Testis (tissue), 3 donors: Measurements from ENCODE around the gene NARF. TPM values are rescaled to one million over a fixed set of nuclear protein-coding genes. Genes with fewer than 3 reads are reported as not detected.

ENCODE experiments used
- DNase-seq: peaks from one replicate; pipeline ENCODE4 v3.0.0-alpha.2; 2019
- H3K27ac ChIP-seq, 2 donors: fragments of 200-600 bp; sonication (generic); one replicate each; pipeline ENCODE4 v1.5.1; 2019
- H3K27me3 ChIP-seq: fragments of 200-600 bp; sonication (generic); one replicate; pipeline ENCODE4 v1.5.1; 2019
- H3K36me3 ChIP-seq: fragments of 200-600 bp; sonication (generic); one replicate; pipeline ENCODE4 v1.5.1; 2017; ENCODE audit warnings: low read depth; ENCODE audit errors: missing control alignments
- H3K4me1 ChIP-seq: fragments of 200-600 bp; sonication (generic); one replicate; pipeline ENCODE4 v1.5.1; 2019
- H3K4me3 ChIP-seq, 2 donors: fragments of 200-600 bp; sonication (generic); one replicate each; pipeline ENCODE4 v1.5.1; 2017 to 2019
- H3K9me3 ChIP-seq: fragments of 200-600 bp; sonication (generic); one replicate; pipeline ENCODE4 v1.5.1; 2017
- CTCF ChIP-seq, 3 experiments: fragments of 450-650 bp in 2 of 3; fragments of 200-600 bp in 1 of 3; sonication (generic) in 1 of 3; IDR thresholded peaks; one replicate each; pipeline ENCODE4 v1.5.1; 2016 to 2019; ENCODE audit warnings: antibody characterized with exemption in 3 of 3, mild to moderate bottlenecking in 2 of 3, moderate library complexity in 1 of 3
- POLR2A ChIP-seq: fragments of 450-650 bp; IDR thresholded peaks from one replicate; pipeline ENCODE4 v1.6.1; 2017; ENCODE audit warnings: antibody characterized with exemption, mild to moderate bottlenecking, moderate library complexity
- WGBS, 2 donors: methylation state at CpG; one replicate each; pipeline ENCODE4 v1.1.5; 2018; 5-methylcytosine and 5-hydroxymethylcytosine counted together
- intact Hi-C: fragments of 100-400 bp; cut with DNase I; formaldehyde crosslinking; loops from one replicate; pipeline ENCODE4 v1.15.1; 2023; ENCODE audit warnings: low total_unique reads
- polyA plus RNA-seq: library from polyadenylated mRNA; stranded (reverse); fragments of 350-450 nt; fragmentation: Illumina TruSeq; extraction: RNeasy Lipid Tissue Mini Kit (QIAGEN cat#74804); gene quantifications from one replicate; pipeline ENCODE4 v1.2.3, GENCODE V29; 2014; ENCODE audit warnings: low read depth, low replicate concordance; ENCODE audit not compliant: insufficient read depth
- total RNA-seq, 2 donors: library from RNA; depleted of rRNA; stranded (reverse); fragments of >200 nt; gene quantifications; one replicate each; pipeline ENCODE4 v1.2.3, GENCODE V29; 2016

NARF gene
- total and polyA plus RNA-seq, 3 donors from 2014 or later, result 115 to 161 (median 130) TPM

GRCh38 chr17:82433560-82434215, 24.9 kb upstream of the NARF start:
- TF ChIP-seq CTCF (IDR thresholded peaks at IDR 0.05) (no peak), POLR2A (no peak)
- H3K4me3 ChIP-seq, result no peak overlapping the region
- no peak overlapping the region for H3K27ac ChIP-seq
- no peaks in the 10 kb centered on the region for H3K9me3 ChIP-seq
- H3K27me3 ChIP-seq, result no peaks in the 10 kb centered on the region
- DNase-seq, result no peak
- peaks cover 8% of the 10 kb centered on the region for H3K4me1 ChIP-seq
- no peaks in the 10 kb centered on the region for H3K36me3 ChIP-seq
- intact Hi-C loops, result no loop called here
- WGBS, 2 donors, result 91 to 94% methylated on average over 17 to 32 of the region's 32 CpGs

- no peak overlapping the region for H3K4me3 ChIP-seq
- intact Hi-C loops, result no loop called here
- TF ChIP-seq POLR2A (no peak), CTCF (IDR thresholded peaks at IDR 0.05) (no peak)
- no peaks in the 10 kb centered on the region for H3K9me3 ChIP-seq
- no peaks in the 10 kb centered on the region for H3K27me3 ChIP-seq
- DNase-seq, result no peak
- H3K27ac ChIP-seq, result no peak overlapping the region
- peaks cover 8% of the 10 kb centered on the region for H3K4me1 ChIP-seq
- no peaks in the 10 kb centered on the region for H3K36me3 ChIP-seq
- WGBS, 2 donors, result 76% methylated on average over 3 of the region's 3 CpGs
Observed at GRCh38 chr17:82434216-82434565, 24.4 kb upstream of the NARF start.

- intact Hi-C loops, result no loop called here
- H3K9me3 ChIP-seq, result no peaks in the 10 kb centered on the region
- H3K36me3 ChIP-seq, result no peaks in the 10 kb centered on the region
- WGBS, 2 donors, result 90 to 94% methylated on average over 2 to 12 of the region's 12 CpGs
- peaks cover 8% of the 10 kb centered on the region for H3K4me1 ChIP-seq
- H3K4me3 ChIP-seq, result no peak overlapping the region
- TF ChIP-seq CTCF (IDR thresholded peaks at IDR 0.05) (no peak), POLR2A (no peak)
- H3K27ac ChIP-seq, result no peak overlapping the region
- no peak for DNase-seq
- H3K27me3 ChIP-seq, result no peaks in the 10 kb centered on the region
Observed at GRCh38 chr17:82435103-82435502, 23.4 kb upstream of the NARF start.

GRCh38 chr17:82435601-82436583, 22.6 kb upstream of the NARF start:
- Histone ChIP-seq H3K4me1 (peaks cover 8% of the 10 kb centered on the region), H3K4me3 (no peak overlapping the region), H3K27me3 (no peaks in the 10 kb centered on the region), H3K27ac (no peak overlapping the region), H3K9me3 (no peaks in the 10 kb centered on the region), H3K36me3 (no peaks in the 10 kb centered on the region)
- 84 to 85% methylated on average over 6 to 39 of the region's 43 CpGs for WGBS, 2 donors
- TF ChIP-seq CTCF (IDR thresholded peaks at IDR 0.05) (no peak), POLR2A (no peak)
- DNase-seq, result no peak
- intact Hi-C loops, result no loop called here
